Right atrium auricular region (tissue), 2 donors: Measurements from ENCODE around the gene KIF3A. TPM values are rescaled to one million over a fixed set of nuclear protein-coding genes. Genes with fewer than 3 reads are reported as not detected.

ENCODE experiments used
- DNase-seq: peaks from one replicate; pipeline ENCODE4 v3.0.0-alpha.2; 2019; ENCODE audit warnings: low spot score
- H3K27ac ChIP-seq, 2 donors: fragments of 200-600 bp; sonication (generic); 1 replicate in 1 of 2; 2 replicates in 1 of 2; pipeline ENCODE4 v1.5.1; 2016 to 2019
- H3K27me3 ChIP-seq, 2 donors: fragments of 200-600 bp; sonication (generic); one replicate each; pipeline versions ENCODE4 v1.5.1 to v1.6.0; 2017 to 2019
- H3K36me3 ChIP-seq: fragments of 200-600 bp; sonication (generic); one replicate; pipeline ENCODE4 v1.5.1; 2016
- H3K4me1 ChIP-seq, 2 donors: fragments of 200-600 bp; sonication (generic); one replicate each; pipeline versions ENCODE4 v1.5.1 to v1.6.0; 2017 to 2019
- H3K4me3 ChIP-seq, 2 donors: fragments of 200-600 bp; sonication (generic); 1 replicate in 1 of 2; 2 replicates in 1 of 2; pipeline ENCODE4 v1.5.1; 2017 to 2019; ENCODE audit warnings: mild to moderate bottlenecking in 1 of 2, moderate library complexity in 1 of 2
- H3K9me3 ChIP-seq, 2 donors: fragments of 200-600 bp; sonication (generic); one replicate each; pipeline ENCODE4 v1.5.1; 2019
- CTCF ChIP-seq, 2 donors: fragments of 200-600 bp; sonication (generic); IDR thresholded peaks; one replicate each; pipeline ENCODE4 v1.5.1; 2019; ENCODE audit warnings: antibody characterized with exemption in 2 of 2
- total RNA-seq, 2 donors: library from RNA; depleted of rRNA; stranded (reverse); fragments of >200 nt; gene quantifications; one replicate each; pipeline ENCODE4 v1.1.0, GENCODE V29; 2016

KIF3A gene
- total RNA-seq, 2 donors from 2014 or later = 5.6 to 7.2 TPM

- TF ChIP-seq CTCF (IDR thresholded peaks at IDR 0.05) = no peak
- no peak for DNase-seq
- no peak overlapping the region for H3K27ac ChIP-seq
- H3K27me3 ChIP-seq = no peaks in the 10 kb centered on the region
- no peaks in the 10 kb centered on the region for H3K9me3 ChIP-seq
- no peak overlapping the region for H3K4me3 ChIP-seq
- H3K4me1 ChIP-seq = no peaks in the 10 kb centered on the region
- H3K36me3 ChIP-seq = no peaks in the 10 kb centered on the region
Observed at GRCh38 chr5:132664696-132665209, 72.6 kb downstream of the KIF3A start.

GRCh38 chr5:132663771-132664695 lies 73.3 kb downstream of the KIF3A start:
- no peaks in the 10 kb centered on the region for H3K9me3 ChIP-seq
- no peak overlapping the region for H3K27ac ChIP-seq
- no peak for DNase-seq
- no peak for TF ChIP-seq CTCF (IDR thresholded peaks at IDR 0.05)
- no peaks in the 10 kb centered on the region for H3K27me3 ChIP-seq
- H3K4me1 ChIP-seq = no peaks in the 10 kb centered on the region
- no peak overlapping the region for H3K4me3 ChIP-seq
- H3K36me3 ChIP-seq = no peaks in the 10 kb centered on the region

- no peak overlapping the region for H3K4me3 ChIP-seq
- H3K4me1 ChIP-seq = no peaks in the 10 kb centered on the region
- TF ChIP-seq CTCF (IDR thresholded peaks at IDR 0.05) = no peak
- no peaks in the 10 kb centered on the region for H3K36me3 ChIP-seq
- H3K27me3 ChIP-seq = no peaks in the 10 kb centered on the region
- H3K27ac ChIP-seq = no peak overlapping the region
- H3K9me3 ChIP-seq = no peaks in the 10 kb centered on the region
- DNase-seq = no peak
Observed at GRCh38 chr5:132662925-132663770, 74.2 kb downstream of the KIF3A start.

- DNase-seq = no peak
- H3K27me3 ChIP-seq = no peaks in the 10 kb centered on the region
- H3K4me3 ChIP-seq = no peak overlapping the region
- H3K27ac ChIP-seq = no peak overlapping the region
- no peaks in the 10 kb centered on the region for H3K9me3 ChIP-seq
- no peaks in the 10 kb centered on the region for H3K36me3 ChIP-seq
- TF ChIP-seq CTCF (IDR thresholded peaks at IDR 0.05) = no peak
- no peaks in the 10 kb centered on the region for H3K4me1 ChIP-seq
Observed at GRCh38 chr5:132662004-132662401, 75.3 kb downstream of the KIF3A start.

GRCh38 chr5:132661231-132662003 lies 75.9 kb downstream of the KIF3A start:
- DNase-seq = no peak
- peaks cover 0 to 1% of the 10 kb centered on the region in 2 donors for H3K27me3 ChIP-seq
- H3K27ac ChIP-seq = no peak overlapping the region
- H3K4me3 ChIP-seq = no peak overlapping the region
- no peaks in the 10 kb centered on the region for H3K9me3 ChIP-seq
- H3K36me3 ChIP-seq = no peaks in the 10 kb centered on the region
- H3K4me1 ChIP-seq = peaks cover 0 to 3% of the 10 kb centered on the region in 2 donors
- TF ChIP-seq CTCF (IDR thresholded peaks at IDR 0.05) = no peak
